H54 (cell line): ENCODE data around the gene CYSLTR2.
"Not testable (repeated sequence)": the region's sequence is repeated elsewhere in the genome, so short reads cannot be mapped to it uniquely, and the experiment has no call there.

Source experiments
- DNase-seq: peaks from one replicate; pipeline ENCODE4 v3.0.0; 2011; ENCODE audit warnings: low spot score, mixed read lengths; ENCODE audit not compliant: insufficient read length
- FAIRE-seq: peaks from 3 replicates; lab custom pipeline; 2011; peaks lifted over from hg19 to GRCh38; lab: Jason Lieb, UNC
- POLR2A ChIP-seq: IDR thresholded peaks from 2 replicates; pipeline ENCODE4 v1.6.1; 2011; ENCODE audit warnings: low read depth, mild to moderate bottlenecking, low read length

CYSLTR2 gene

GRCh38 chr13:48660361-48661076 lies 6.8 kb downstream of the CYSLTR2 start:
- TF ChIP-seq POLR2A = no peak
- no peak for FAIRE-seq
- DNase-seq = no peak

- no peak for TF ChIP-seq POLR2A
- FAIRE-seq (no peak), DNase-seq (no peak)
Observed at GRCh38 chr13:48661107-48661506, 7.4 kb downstream of the CYSLTR2 start.

GRCh38 chr13:48662226-48662625 lies 8.5 kb downstream of the CYSLTR2 start:
- no peak for TF ChIP-seq POLR2A
- FAIRE-seq (no peak), DNase-seq (no peak)

- DNase-seq (no peak), FAIRE-seq (no peak)
- no peak for TF ChIP-seq POLR2A
Observed at GRCh38 chr13:48667136-48667535, 13.4 kb downstream of the CYSLTR2 start.

GRCh38 chr13:48671421-48671820 lies 17.7 kb downstream of the CYSLTR2 start:
- DNase-seq, FAIRE-seq: not testable (repeated sequence)

- DNase-seq = no peak
- TF ChIP-seq POLR2A = no peak
- no peak for FAIRE-seq
Observed at GRCh38 chr13:48675247-48675646, 21.5 kb downstream of the CYSLTR2 start.

GRCh38 chr13:48678316-48678715 lies 24.6 kb downstream of the CYSLTR2 start:
- no peak for FAIRE-seq
- no peak for TF ChIP-seq POLR2A
- no peak for DNase-seq

GRCh38 chr13:48679941-48680680 lies 26.4 kb downstream of the CYSLTR2 start:
- DNase-seq = no peak
- TF ChIP-seq POLR2A = no peak
- no peak for FAIRE-seq

GRCh38 chr13:48680756-48681392 lies 27.1 kb downstream of the CYSLTR2 start:
- TF ChIP-seq POLR2A = no peak
- FAIRE-seq = no peak
- DNase-seq = no peak

- no peak for FAIRE-seq
- DNase-seq = no peak
- TF ChIP-seq POLR2A = no peak
Observed at GRCh38 chr13:48681905-48682304, 28.2 kb downstream of the CYSLTR2 start.

GRCh38 chr13:48682436-48682835 lies 28.7 kb downstream of the CYSLTR2 start:
- no peak for TF ChIP-seq POLR2A
- no peak for FAIRE-seq
- DNase-seq = no peak

GRCh38 chr13:48686636-48687210 lies 33.0 kb downstream of the CYSLTR2 start:
- no peak for FAIRE-seq
- no peak for DNase-seq
- TF ChIP-seq POLR2A = no peak

- no peak for FAIRE-seq
- DNase-seq = no peak
- TF ChIP-seq POLR2A = no peak
Observed at GRCh38 chr13:48687249-48687648, 33.5 kb downstream of the CYSLTR2 start.

- TF ChIP-seq POLR2A = no peak
- FAIRE-seq = no peak
Observed at GRCh38 chr13:48693998-48694397, 40.3 kb downstream of the CYSLTR2 start.

GRCh38 chr13:48695776-48696175 lies 42.0 kb downstream of the CYSLTR2 start:
- TF ChIP-seq POLR2A = no peak
- DNase-seq (no peak), FAIRE-seq (no peak)

More at GRCh38 chr13:48693998-48694397, 40.3 kb downstream of the CYSLTR2 start:
- DNase-seq = no peak

- DNase-seq, FAIRE-seq: not testable (repeated sequence)
Observed at GRCh38 chr13:48696676-48697075, 42.9 kb downstream of the CYSLTR2 start.
